NT2/D1 (cell line): ENCODE measurements around the gene GNG8.

ENCODE experiments used
- YY1 ChIP-seq: IDR thresholded peaks from 2 replicates; pipeline ENCODE4 v1.6.1; 2011; ENCODE audit not compliant: insufficient read length, insufficient read depth
- ZNF274 ChIP-seq: IDR thresholded peaks from 2 replicates; pipeline ENCODE4 v1.6.1; 2011; ENCODE audit warnings: mild to moderate bottlenecking, low read depth, low read length

DNA sequence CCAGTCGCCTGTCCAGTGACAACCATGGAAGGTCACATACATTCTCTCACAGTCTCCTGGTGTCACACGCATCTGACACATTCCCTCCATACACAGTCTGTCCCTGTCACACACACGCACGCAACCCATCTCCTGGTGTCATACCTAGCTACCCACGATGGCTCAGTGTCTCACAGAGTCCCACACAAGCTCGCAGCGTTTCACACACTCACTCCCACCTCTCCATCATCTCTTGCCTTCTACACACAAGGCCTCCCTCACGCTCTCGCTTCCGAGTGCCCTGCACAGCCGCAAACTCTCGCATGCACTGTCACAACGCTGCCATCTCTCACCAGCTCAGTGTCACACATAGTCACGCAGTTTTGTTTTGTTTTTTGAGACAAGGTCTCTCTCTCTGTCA, 1.2 kb upstream of the GNG8 start:
- TF ChIP-seq YY1 (no peak), ZNF274 (no peak)
